Common myeloid progenitor, CD34-positive (primary cell): ENCODE results near the gene KYAT1.

Source experiments
- CTCF ChIA-PET: fragments of 350-600 bp; sonication (Branson Sonifier 250); formaldehyde crosslinking; loops from one replicate; lab custom pipeline; 2021; ENCODE audit warnings: antibody characterized with exemption; lab: Charles Lee
- POLR2A ChIA-PET: fragments of 350-600 bp; sonication (Branson Sonifier 250); formaldehyde crosslinking; loops from one replicate; lab custom pipeline; 2021; ENCODE audit warnings: antibody characterized with exemption; lab: Charles Lee
- DNase-seq, 3 donors: peaks; one replicate each; pipeline versions ENCODE4 v3.0.0 to v3.0.0-alpha.2; 2013
- H3K27ac ChIP-seq, 2 experiments: 1 replicate in 1 of 2; 2 replicates in 1 of 2; pipeline ENCODE4 v1.7.0; 2013; ENCODE audit warnings: inconsistent platforms in 2 of 2, low read length in 2 of 2, mild to moderate bottlenecking in 2 of 2, low read depth in 1 of 2, moderate library complexity in 1 of 2; ENCODE audit not compliant: severe bottlenecking in 2 of 2, insufficient read depth in 1 of 2, poor library complexity in 1 of 2
- H3K27me3 ChIP-seq, 5 experiments: replicated peaks in 2 of 5; 1 replicate in 3 of 5; 2 replicates in 2 of 5; pipeline versions ENCODE4 v1.6.1 to v1.7.0; 2013; ENCODE audit warnings: low read length in 4 of 5, mild to moderate bottlenecking in 2 of 5, moderate library complexity in 2 of 5, inconsistent platforms in 1 of 5; ENCODE audit not compliant: insufficient read depth in 5 of 5, control insufficient read depth in 4 of 5
- H3K36me3 ChIP-seq, 4 experiments: 1 replicate in 2 of 4; 2 replicates in 2 of 4; pipeline versions ENCODE4 v1.6.1 to v1.7.0; 2013; ENCODE audit warnings: low read length in 3 of 4, control low read depth in 1 of 4, mild to moderate bottlenecking in 1 of 4; ENCODE audit not compliant: control insufficient read depth in 4 of 4, insufficient read depth in 4 of 4
- H3K4me1 ChIP-seq, 4 experiments: 1 replicate in 3 of 4; 2 replicates in 1 of 4; pipeline versions ENCODE4 v1.6.1 to v1.7.1; 2013; ENCODE audit warnings: low read length in 3 of 4, mild to moderate bottlenecking in 3 of 4, control low read depth in 1 of 4, inconsistent platforms in 1 of 4, moderate library complexity in 1 of 4; ENCODE audit not compliant: control insufficient read depth in 4 of 4, insufficient read depth in 4 of 4; ENCODE audit errors: control extremely low read depth in 1 of 4
- H3K4me3 ChIP-seq, 7 experiments: 1 replicate in 4 of 7; 2 replicates in 3 of 7; pipeline versions ENCODE4 v1.5.1 to v1.7.0; 2013; ENCODE audit warnings: mild to moderate bottlenecking in 7 of 7, low read length in 6 of 7, moderate library complexity in 6 of 7, inconsistent platforms in 2 of 7, low read depth in 2 of 7, control low read depth in 1 of 7; ENCODE audit not compliant: insufficient read depth in 4 of 7, control insufficient read depth in 1 of 7; ENCODE audit errors: extremely low read depth in 1 of 7
- H3K9me3 ChIP-seq, 5 experiments: 1 replicate in 4 of 5; 2 replicates in 1 of 5; pipeline versions ENCODE4 v1.6.1 to v1.7.1; 2013; ENCODE audit warnings: low read length in 4 of 5, mild to moderate bottlenecking in 2 of 5, inconsistent platforms in 1 of 5, low read depth in 1 of 5, moderate library complexity in 1 of 5; ENCODE audit not compliant: control insufficient read depth in 4 of 5, insufficient read depth in 2 of 5; ENCODE audit errors: control extremely low read depth in 1 of 5
- WGBS: methylation state at CpG from one replicate; pipeline ENCODE4 v1.1.5; 2013; ENCODE audit not compliant: insufficient coverage; 5-methylcytosine and 5-hydroxymethylcytosine counted together

The KYAT1 gene

DNA sequence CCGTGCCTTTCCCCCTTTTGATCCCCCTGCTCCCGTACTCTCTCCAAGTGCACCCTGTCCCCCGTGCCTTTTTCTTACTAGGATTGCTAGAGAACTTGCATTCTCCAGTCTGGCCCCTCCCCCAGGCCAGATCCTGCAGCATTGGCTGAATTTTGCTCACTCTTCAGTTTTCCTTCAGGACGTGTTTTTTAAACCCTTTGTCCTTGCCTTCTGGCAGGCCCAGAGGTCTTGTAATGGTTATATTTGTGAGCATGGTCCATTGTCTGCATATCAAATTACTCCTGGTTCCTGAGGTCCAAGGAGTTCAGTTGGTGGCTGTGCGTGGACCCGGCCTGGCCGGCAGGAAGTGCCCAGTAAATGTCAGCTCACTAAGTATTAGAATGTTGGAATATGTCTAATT is 94.1 kb downstream of the KYAT1 start:
- peak in 1 of 3 donors; percentile 8 for DNase-seq
- Histone ChIP-seq H3K4me3 (peak overlapping the region; percentile 82 to 100 (median 86)), H3K27ac (peak overlapping the region in 1 of 2 experiments; percentile 85), H3K4me1 (peaks cover 3 to 37% (median 33%) of the 10 kb centered on the region in 4 experiments), H3K9me3 (no peaks in the 10 kb centered on the region), H3K27me3 (no peaks in the 10 kb centered on the region), H3K36me3 (peaks cover 2 to 26% (median 22%) of the 10 kb centered on the region in 4 experiments)
- 3% methylated on average over 5 of the region's 7 CpGs for WGBS
- POLR2A ChIA-PET: interaction anchor here (0.8 to 0.9 kb wide), 2 partner anchors 16 to 39 kb away, joined by 3 to 5 read pairs; partner anchors contain the start of gene ZER1
- CTCF ChIA-PET: interaction anchor here (1.2 to 3.0 kb wide), 4 partner anchors 17 to 54 kb away, joined by 3 to 12 read pairs (median 8); partner anchors contain the start of gene ENDOG

DNA sequence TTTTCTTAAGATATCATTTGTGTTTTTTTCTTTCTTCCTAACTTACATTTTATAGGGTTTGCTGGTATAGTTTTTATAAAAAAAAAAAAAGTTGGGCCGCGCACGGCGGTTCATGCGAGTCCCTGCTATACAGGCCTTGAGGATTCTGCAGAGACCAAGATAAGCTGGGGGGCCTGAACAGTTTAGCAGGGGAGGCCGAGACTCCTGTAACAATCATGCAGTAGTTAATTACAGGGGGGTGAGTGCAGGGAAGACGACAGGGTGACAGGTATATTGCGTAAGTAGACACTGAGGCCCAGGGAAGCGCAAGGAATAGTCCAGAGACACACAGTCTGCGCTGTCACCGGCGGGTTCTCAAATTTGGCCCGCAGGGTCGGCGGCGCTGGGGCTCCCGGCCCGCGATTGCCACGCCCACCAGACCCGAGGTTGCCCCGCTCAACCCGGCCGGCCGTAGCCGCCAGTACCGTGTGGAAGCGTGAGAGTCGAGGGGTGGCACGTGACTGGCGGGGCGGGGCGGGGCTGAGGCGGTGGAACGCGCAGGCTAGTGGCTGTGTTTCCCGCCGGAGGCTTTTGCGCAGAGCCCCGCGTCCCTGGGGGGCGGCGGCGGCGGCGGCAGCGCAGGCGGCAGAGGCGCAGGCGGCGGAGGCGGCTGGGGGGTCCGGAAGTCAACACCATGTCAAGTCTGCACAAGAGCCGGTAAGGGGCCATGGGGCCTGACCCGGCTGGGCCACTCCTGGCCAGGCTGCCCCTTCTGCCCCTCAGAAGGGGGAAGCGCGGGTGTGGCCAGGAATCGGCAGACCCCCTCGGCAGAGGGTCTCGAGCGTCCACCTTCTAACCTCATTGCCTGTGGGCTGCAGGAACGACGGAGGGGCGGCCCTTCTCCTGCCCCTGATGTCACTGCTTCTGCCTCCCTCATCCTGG is 94.8 kb downstream of the KYAT1 start, which contains the start of gene TBC1D13:
Gene TBC1D13 (plus strand): TSS at position 573 of the 921 bp plus-strand sequence. CDS start 101 bp downstream, at position 674.
- POLR2A ChIA-PET: interaction anchor here (0.8 kb wide), 1 partner anchor 12 kb away, joined by 3 read pairs; no protein-coding TSS in a partner anchor
- 2% methylated on average over 53 of the region's 64 CpGs for WGBS
- CTCF ChIA-PET: interaction anchor here (1.3 kb wide), 1 partner anchor 14 kb away, joined by 3 read pairs; no protein-coding TSS in a partner anchor
- peaks cover 2 to 19% (median 15%) of the 10 kb centered on the region in 4 experiments for H3K36me3 ChIP-seq
- H3K9me3 ChIP-seq: peaks cover 0 to 3% (median 0%) of the 10 kb centered on the region in 5 experiments
- peak; percentile 88 to 94 (median 90) for DNase-seq
- peak within 1 kb of the TSS; percentile 82 to 100 (median 86) for H3K4me3 ChIP-seq
- no peaks in the 10 kb centered on the region for H3K27me3 ChIP-seq
- H3K27ac ChIP-seq: peak within 1 kb of the TSS; percentile 61 to 85
- peaks cover 3 to 37% (median 34%) of the 10 kb centered on the region in 4 experiments for H3K4me1 ChIP-seq

DNA sequence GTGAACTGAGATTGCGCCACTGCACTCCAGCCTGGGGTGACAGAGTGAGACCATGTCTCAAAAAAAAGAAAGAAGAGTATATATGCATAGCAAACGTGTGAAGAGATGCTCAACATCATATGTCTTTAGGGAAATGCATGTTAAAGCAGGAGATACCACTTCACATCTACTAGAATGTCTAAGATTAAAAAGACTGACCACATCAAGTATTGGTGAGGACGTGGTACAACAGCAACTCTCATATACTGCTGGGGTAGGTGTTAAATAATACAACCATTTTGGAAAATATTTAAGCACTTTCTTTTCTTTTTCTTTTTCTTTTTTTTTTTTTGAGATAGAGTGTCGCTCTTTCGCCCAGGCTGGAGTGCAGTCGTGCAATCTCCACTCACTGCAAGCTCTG is 96.3 kb downstream of the KYAT1 start:
- POLR2A ChIA-PET: no interaction called here
- Histone ChIP-seq H3K9me3 (peaks cover 0 to 8% (median 4%) of the 10 kb centered on the region in 5 experiments), H3K4me1 (peaks cover 3 to 43% (median 35%) of the 10 kb centered on the region in 4 experiments), H3K36me3 (peaks cover 0 to 4% (median under 1%) of the 10 kb centered on the region in 4 experiments), H3K27me3 (no peaks in the 10 kb centered on the region), H3K27ac (no peak overlapping the region), H3K4me3 (no peak overlapping the region)
- 100% methylated on average over 1 of the region's 6 CpGs for WGBS
- DNase-seq: no peak
- CTCF ChIA-PET: interaction anchor here (1.3 kb wide), 1 partner anchor 13 kb away, joined by 3 read pairs; no protein-coding TSS in a partner anchor
